ENCODE measurements around the gene JARID2.

Gene JARID2

DNA sequence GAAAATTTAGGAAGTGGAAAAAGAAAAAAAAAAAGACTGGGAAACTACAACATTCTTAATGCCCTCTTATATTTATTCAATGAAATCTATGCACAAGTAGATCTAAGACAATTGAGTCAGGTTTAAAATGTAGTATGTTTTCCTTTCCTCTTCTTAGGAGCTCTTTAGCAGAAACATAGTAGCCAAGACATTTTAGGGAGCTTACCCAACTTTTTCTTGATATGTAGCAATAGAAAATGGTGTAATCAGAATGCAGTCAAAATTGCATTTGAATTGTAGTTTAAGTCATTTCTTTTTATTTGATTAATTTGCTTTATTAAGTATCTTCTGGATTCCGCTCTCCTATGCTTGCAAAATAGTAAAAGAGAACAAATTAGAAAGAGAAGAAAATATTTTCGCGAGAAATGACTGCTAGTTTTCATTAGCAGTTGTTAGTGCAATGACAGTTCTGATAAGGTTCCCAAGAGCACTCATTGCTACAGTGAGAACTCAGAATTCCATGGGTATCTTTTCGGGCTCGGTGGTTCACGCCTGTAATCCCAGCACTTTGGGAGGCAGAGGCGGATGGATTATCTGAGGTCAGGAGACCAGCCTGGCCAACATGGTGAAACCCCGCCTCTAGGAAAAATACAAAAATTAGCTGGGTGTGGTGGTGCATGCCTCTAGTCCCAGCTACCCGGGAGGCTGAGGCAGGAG, 52.2 kb downstream of the JARID2 start:
- no peak for DNase-seq (ENCODE audit: low read depth)
- no peak for TF ChIP-seq CTCF (conservative IDR thresholded peaks at IDR 0.05; ENCODE audit: low read depth, low read length)
- no peak overlapping the region for H3K4me3 ChIP-seq (ENCODE audit: low read length)

DNA sequence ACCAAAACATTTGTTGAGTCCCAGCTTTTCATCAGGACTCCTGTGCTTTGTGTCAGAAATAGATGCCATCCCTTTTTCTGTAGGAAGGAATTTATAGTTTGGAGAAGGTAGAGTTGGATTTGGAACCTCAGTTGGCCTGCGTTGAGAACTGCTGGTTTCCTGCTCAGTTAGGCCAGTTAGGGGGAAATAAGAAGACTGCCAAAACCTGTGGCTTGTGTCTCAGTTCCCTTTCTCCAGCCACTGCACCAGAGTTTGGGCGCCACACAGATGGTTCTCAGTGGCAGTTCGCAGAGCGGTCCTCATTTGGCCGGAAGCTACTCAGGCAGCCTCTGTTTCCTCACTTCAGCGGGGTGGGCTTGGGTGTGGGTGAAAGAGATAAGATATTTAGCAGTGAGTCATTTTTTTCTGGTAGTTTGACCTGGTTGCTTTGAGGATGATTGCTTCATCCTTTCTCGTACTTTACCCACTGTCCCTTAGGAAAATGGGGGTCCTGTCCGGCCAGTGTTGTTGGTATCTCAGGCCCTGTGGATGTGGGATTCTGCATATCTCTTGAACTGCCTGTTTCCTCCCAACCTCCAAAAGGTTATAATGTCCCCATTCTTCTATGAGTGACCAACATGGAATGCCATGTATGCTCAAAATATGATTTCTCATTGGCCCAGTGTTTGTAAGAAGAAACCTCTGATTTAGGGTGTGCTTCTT, 53.7 kb downstream of the JARID2 start:
- DNase-seq (ENCODE audit: low read depth), result no peak
- no peak for TF ChIP-seq CTCF (conservative IDR thresholded peaks at IDR 0.05; ENCODE audit: low read depth, low read length)
- no peak overlapping the region for H3K4me3 ChIP-seq (ENCODE audit: low read length)

GRCh38 chr6:15301179-15302006, 55.5 kb downstream of the JARID2 start:
- no peak overlapping the region for H3K4me3 ChIP-seq (ENCODE audit: low read length)
- TF ChIP-seq CTCF (conservative IDR thresholded peaks at IDR 0.05; ENCODE audit: low read depth, low read length), result no peak

DNA sequence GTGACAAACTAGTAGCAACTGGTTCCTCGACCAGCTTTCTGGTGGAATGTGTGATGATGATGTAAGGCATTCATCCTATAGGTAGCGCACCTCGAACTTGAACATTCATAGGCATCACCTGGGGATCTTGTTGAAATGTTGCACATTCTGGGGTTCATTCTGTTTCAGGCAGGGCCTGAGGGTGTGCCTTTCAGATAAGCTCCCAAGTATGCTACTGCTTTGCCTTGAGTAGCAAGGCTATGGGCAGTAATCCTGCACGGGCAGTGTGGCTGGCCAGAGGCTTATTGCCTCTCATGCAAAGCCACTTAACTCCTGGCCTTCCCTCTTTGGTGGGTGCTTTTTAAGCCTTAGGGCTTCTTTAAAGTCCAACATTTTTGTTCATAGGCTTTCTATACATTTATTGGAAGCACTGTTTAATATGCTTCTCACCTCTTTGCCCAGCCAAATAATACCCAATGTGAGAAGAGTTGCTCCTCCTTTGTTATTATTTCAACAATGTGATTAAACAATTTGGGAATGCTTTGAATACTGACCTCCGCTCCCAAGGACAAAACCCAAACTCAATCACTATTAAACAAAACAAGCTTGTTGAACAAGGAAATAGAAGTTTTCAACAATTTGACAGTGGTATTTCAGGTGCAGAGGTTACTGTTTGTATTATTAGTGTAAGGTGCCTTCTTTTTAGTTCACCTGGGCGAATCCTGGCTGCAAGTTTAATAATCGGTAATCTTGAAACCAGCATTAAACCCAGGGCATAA, 57.5 kb downstream of the JARID2 start:
- no peak overlapping the region for H3K4me3 ChIP-seq (ENCODE audit: low read length)
- peak; percentile 58 for DNase-seq (ENCODE audit: low read depth)
- TF ChIP-seq CTCF (conservative IDR thresholded peaks at IDR 0.05; ENCODE audit: low read depth, low read length), result no peak

More at GRCh38 chr6:15301179-15302006, 55.5 kb downstream of the JARID2 start:
- no peak for DNase-seq (ENCODE audit: low read depth)

DNA sequence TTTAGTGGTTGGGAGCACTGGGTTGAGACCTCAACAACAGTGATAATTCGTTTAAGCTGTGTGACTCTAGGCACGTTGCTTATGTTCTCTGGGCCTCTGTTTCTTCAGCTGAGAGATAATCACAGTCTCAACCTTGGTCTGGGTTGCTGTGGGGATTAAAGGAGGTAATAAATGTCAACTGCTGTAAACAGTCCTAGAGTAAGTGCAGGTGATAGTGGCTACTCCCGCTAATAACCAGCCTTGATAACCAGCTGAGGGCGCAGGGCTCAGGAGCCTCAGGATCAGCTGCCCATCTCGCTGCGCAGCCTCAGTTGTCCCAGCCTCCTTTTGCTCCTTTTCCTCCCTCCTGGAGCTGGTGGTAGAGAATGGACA, 58.0 kb downstream of the JARID2 start:
- H3K4me3 ChIP-seq (ENCODE audit: low read length), result no peak overlapping the region
- DNase-seq (ENCODE audit: low read depth), result no peak
- no peak for TF ChIP-seq CTCF (conservative IDR thresholded peaks at IDR 0.05; ENCODE audit: low read depth, low read length)

GRCh38 chr6:15304337-15305042, 58.6 kb downstream of the JARID2 start:
- no peak overlapping the region for H3K4me3 ChIP-seq (ENCODE audit: low read length)
- DNase-seq (ENCODE audit: low read depth), result no peak
- TF ChIP-seq CTCF (conservative IDR thresholded peaks at IDR 0.05; ENCODE audit: low read depth, low read length), result no peak
